HG02970 (cell line): ENCODE data around the gene SUN5.

ENCODE experiments used
- ATAC-seq: cut with Tn5 transposase; IDR thresholded peaks from one replicate; pipeline ENCODE4 v1.9.1; 2021; ENCODE audit warnings: mild to moderate bottlenecking, moderate library complexity, moderate number of reproducible peaks; ENCODE audit not compliant: unreplicated experiment, low FRiP score

Gene SUN5

DNA sequence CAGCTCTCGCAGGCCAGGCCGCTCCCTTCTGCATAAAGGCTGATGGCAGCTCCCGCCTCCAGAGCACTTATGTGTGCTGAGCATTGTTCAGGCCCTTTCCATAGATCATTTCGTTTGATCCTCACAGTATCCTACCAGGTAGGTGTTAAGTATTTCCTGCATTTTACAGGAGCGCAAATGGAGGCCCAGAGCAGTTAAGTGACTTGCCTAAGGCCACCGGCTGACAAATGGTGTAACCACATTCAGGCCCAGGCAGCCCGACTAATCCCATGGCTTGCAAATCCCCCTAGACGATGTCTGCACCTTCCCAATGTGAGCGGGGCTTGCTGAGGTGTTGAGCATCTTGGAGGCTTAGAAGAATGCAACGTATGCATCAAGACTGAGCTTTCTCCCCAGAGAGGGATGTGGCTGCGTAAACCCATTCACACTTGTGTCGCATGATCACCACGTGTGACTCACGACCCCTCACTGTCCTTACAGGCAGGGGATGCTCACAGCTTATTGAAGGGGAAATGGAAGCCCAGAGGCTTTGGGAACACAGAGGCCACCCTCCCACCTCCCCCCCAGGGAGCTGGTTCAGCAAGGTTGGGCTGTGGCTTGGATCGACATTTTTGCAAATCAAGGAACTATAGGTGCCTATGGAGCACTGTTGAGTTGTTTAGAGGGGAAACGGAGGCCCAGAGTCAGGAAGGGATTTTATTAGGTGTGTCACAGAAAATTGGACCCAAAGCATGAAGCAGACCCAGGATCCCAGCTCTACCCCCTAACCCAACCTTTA is 10.3 kb upstream of the SUN5 start:
- ATAC-seq: no peak

DNA sequence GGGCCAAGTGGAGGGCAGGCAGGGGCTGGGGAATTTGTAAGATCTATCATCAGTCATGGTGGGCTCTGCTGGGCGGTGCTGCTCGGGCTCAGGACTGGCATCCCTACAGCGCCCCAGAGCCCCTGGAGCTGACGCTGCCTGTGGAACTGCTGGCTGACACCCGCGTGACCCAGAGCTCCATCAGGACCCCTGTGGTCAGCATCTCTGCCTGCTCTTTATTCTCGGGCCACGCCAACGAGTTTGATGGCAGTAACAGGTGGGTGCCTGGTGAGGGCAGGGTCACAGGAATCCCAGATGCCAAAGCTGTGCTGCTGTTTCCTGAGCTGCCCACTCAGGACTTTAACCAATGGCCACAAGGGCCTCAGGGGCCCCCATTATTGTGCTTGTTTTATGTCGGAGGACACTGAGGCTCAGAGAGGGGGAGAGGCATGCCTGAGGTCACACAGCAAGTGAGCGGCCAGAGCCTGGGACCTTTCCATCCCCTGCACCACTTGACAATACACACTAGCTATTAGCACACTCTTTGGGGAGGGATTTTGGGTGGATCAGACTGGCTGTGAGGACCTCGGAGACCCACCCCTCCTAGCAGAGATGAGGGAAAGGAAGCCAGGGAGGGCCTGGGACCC is 9.6 kb upstream of the SUN5 start:
- ATAC-seq: no peak

DNA sequence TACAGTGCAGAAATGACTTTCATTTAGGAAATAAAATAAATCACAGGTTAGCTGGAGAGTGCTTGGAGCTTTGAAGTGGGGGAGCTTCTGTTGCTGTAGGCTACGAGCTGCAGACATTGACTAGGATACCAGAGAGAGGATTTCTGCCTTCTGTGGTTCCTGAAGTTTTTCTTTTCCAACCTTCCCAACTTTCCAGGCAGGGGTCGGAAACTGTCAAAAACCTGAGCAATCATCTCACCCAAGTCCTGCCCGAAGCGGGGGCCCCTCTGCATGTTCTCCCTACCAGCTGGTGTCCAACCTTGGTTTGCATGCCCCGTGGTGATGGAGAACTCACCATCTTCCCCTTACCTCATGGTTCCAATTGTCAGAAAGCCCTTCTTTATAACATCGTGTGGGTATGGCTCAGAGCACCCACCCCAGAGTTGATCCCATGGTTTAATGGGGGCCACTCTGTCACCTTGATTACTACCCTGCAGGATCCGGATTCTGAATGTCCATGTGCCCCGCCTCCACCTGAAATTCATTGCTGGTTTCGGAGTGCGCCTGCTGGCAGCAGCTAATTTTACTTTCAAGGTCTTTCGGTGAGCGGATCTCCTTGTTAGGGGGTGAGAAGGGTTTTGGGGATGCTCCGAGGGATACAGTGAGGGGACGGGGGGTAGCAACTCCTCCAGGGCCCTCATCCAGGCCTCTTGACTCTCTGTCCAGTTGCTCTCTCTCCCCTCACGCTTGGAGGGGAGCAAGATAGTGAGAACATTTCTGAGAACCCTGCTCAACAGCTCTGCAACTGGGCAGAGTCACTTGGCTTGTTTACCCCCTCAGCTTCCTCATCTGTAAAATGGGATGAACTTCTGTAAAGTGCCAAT is 8.3 kb upstream of the SUN5 start:
- ATAC-seq: no peak

DNA sequence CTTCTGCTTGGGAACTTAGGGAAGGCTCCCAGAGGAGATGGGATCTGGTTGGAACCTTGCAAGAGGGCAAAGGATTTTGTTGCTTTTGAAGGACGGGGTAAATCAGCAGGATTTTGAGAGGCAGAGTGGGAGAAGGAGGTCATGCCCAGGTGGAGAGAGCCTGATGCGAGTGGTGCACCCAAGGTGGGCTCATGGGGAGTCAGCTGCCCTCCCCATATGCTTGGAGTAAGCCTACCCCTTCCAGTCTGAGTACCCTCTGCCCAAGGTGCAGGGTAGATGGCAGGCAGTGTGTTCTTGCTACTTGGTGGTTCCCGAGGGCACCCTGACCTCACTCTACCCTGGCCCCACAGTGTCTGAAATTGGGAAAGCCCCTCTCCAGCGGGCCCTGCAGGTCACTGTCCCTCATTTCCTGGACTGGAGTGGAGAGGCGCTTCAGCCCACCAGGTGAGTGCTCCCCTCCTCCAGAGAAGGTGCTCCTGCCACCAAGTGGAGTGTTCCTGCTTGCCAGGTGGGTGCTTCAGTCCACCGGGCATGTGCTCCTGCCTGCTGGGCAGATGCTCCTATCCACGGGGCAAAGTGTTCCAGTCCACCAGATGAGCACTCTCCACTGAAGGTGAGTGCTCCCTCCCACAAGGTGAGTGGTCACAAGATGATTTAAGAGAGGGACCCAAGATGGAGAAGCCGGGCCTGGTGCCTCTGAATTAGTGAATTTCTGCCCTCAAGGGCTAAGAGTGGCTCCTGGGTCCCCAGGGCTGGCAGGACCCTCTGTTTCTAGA is 6.6 kb upstream of the SUN5 start:
- ATAC-seq: no peak

DNA sequence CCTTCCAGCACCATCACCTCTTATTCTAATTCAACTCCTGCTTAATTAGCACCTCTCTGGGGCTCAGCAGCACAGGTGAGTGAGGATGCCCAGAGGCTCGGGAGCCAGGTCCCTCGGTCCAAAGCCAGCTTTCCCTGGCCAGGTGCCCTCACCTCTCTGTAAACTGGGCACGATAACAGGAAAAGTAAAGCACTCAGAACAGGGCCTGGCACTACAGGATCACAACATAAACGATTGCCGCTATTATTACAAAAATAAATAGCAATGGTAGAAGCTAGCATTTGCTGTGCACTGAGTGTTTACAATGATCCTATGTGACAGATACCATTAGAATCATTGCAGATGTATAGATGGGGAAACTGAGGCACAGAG is 5.9 kb upstream of the SUN5 start:
- ATAC-seq: no peak

DNA sequence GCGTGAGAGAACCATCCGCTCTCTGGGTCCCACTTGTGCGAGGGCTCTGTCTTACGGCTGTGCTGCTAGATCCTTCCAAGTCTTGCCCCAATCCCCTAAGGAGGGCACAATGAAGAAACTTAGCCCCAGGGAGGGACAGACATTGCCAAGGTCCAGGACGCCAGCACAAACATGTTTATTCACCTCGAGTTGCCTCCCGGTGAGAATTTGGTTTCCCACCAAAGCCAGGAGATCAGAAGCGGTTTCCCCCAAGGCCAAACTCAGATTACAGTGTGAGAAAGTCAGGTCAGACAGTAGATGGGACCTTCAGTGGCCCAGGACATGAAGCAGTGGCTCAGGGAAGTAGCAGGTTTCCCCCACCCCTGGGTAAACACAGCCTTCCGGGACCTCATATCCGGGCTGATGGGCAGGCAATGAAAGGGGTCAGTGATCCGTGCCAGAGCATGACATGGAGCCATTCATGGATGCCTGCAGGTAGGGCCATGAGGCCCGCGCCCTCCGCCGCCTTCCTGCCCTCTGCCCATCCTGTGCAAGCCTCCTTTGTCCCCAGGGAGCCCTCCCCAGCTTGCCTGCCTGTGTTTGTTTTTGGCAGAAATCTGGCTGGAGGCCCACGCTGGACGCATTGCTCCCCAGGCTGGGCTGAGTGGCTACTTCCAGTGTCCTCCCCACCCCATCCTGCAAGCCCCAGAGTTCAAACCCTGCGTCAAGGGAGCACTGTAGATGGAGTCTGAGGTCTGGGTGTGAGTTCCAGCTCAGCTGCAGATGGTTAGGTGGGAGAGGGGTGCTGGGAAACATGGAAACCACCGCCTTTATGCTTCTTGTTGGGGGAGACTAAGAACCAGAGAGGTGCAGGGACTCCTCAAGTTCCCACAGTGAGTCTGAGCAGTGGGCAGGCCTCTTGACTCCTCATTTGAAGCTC is 5.2 kb upstream of the SUN5 start:
- ATAC-seq: no peak

DNA sequence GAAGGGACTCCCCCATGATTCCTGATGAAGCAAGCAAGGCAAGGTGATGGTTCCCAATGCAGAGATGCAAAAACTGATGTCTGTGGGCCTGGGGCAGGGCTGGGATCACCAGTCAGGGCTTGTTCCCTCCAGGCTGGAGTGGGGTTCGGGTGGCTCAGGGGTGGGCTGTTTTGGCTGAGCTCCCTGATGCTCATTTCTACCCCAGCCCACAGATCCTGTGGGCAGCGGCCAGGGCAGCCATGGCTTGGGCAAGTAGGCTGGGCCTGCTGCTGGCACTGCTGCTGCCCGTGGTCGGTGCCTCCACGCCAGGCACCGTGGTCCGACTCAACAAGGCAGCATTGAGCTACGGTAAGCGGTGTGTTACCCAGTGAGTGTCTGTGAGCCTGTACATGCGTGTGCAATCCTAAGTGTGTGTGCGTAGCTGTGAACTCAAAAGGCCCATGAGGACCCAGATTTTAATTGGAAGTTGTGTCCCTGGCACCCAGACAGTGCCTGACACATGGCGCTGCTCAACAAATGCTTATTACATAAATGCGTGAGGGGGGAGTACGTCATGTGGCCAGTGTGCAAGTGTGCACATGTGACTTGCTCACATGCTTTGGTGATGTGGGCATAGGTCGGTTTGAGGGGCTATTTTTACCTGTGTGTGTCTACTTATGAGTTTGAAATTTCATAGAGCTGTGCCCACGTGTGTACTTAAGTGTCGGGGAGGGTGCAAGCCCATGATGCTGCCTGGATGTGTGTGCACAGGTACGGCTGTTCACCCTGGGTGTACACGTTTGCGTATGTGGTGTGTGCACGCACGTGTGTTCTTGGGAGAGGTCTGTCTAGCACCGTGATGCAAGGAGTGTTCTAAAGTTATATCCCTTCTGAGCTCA is 4.3 kb upstream of the SUN5 start:
- no peak for ATAC-seq

DNA sequence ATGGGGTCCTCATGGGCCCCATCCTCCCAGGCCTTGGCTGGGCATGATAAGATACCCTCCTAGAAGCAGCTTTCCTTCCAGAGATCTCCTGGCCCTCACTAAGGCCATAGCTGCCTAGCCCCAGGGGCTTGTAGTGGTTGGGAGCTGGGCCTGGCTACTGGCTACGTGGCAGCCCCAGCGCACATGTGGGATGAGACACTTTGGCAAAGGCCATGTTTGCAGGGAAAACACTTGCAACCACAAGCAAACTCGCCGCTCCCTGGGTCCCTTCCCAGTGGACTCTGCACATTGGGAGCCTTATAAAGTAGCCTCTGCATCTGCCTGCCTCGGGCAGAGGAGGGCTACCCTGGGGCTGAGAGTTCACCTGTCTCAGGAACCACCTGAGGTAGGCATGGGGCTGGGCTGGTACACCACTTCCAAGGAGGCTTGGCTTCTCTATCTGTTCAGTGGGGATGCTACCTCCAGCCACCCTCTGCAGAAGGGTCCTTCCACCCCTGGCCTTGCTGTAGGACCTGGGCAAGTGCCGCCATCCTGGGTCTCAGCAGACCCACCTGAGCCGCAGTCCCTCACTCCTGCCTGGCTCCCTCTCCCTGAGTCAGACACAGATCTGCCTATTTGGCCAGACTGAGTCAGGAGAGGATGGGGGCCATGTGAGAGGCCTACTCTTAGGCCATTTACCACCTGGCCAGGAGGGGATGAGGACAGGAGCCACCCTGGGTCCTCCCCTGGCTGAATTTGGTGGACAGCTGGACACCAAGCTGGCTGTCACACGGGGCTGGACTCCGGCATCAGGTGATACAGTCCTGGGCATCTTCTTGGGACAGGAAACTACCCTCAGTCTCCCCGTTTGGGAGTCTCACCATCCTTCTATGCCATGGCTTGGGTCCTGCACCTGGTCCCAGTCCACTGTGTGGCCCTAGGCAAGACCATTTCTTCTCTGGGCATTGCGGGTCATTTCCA is 3.4 kb upstream of the SUN5 start, which contains the start of gene BPIFB2:
Gene BPIFB2 (plus strand): TSS at position 329 of the 960 bp plus-strand sequence. CDS start 871 bp downstream, outside the sequence.
- no peak for ATAC-seq

DNA sequence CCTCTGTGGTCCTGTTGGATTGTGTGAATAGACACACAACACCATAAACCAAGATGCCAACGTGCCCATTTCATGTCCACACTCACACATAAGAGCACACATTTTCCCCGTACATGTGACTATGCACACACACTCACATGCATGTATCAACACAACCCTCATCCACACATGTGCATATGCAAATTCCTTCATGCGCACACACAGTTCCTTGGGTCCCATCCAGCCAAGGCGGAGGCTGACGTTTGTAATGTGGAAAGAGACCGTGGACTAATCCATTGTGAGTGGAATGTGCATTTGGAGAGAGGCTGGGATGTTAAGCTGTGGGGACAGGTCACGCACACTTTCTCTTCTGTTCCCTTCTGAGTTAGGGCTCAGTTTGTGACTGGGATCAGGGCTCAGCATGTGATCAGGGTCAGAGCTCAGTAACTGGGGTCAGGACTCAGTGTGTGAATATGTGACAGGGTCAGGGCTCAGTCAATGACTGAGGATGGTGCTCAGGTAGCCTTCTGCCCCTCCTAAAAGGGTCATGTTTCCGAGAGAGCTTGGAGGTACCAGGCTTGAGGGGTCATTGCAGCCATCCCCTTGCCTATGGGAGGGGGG is 2.6 kb upstream of the SUN5 start:
- ATAC-seq: no peak

DNA sequence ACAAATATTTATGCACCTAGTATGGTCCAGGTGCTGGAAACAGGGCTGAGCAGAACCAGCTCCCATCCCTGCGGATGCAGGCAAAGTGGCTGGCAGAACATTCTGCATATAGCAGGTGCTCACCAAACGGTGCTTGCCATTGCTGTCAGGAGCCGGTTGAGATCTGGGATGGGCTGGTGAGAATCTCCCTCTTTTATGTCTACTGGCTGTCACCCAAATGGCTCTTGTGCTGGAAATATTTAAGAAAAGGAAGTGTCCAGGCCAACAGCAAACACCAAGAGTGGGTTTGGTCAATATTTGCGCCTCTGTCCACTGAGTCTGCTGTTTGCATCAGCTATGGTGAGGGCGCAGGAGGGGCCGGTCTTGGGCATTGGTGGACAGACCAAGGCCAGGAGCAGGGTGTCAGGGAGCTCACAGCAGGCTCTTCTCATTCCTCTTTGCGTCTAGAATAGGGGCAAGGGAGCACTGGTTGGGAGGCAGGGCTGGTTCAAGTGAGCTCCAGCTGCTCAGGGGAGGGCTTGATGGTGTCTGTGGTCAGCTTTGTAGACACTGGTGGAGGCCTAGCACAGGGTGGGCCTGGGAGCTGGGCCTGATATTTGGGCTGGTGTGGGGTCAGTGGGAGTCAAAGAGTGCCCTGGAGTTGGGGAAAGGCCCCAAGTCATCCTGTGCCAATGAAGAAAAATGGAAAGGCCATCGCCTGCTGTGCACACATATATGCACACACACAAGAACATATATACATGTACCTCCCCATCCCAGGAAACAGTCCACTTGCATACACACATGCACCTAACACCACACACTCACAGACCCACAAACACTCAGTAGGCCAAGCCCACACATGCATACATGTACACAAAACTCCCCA is 1.9 kb upstream of the SUN5 start:
- ATAC-seq: no peak

DNA sequence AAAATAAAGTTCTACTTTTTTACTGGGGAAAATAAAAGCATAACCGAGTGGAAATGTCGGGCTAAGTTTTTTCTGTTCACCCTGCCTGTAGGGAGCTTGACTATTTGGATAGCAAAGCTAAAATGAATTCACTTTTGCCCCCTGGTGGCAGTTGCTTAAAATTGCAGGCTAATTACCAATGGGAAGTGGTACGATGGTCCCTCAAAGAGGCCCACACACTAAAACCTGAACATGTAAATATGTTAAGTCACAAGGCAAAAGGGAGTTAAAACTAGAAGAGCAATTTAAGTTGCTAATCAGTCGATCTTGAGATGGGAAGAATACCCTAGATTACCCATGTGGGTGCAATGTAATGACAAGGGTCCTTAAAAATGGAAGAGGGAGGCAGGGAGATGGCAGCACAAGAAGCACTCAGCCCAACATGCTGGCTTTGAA is 916 bp upstream of the SUN5 start:
- ATAC-seq: no peak

DNA sequence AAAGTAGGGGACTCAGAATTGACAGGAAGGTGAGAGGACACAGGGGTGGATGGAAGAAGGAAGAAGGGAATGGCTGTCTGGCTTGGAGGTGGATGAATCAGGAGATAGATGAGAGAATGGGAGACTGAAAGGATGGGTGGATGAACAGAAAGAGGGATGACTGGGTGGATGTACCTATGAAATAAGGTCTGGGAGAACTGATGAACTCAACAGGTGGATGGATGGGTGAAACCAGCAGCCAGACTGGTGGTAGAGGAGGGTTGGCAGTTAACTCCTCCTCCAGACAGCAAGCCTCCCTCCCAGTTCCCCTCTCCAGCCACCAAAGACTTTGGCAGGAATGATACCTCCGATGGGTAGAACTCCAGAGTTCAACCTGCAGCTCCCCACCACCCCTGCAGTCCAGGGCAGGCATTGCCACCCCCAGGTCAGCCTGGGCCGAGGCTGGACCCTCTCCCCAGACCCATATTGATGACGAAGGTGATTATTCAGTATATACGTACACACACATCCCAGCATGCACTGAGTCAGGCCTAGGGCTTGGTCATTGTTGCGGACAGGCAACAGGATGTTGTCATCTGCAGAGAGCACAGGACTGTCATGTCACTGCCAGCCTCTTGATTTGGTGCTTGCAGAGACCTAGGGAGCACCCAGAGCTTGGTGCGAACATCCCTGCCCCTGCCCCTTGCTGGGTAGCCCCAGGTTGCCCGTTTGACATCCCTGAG is 2.0 kb downstream of the SUN5 start:
- no peak for ATAC-seq

DNA sequence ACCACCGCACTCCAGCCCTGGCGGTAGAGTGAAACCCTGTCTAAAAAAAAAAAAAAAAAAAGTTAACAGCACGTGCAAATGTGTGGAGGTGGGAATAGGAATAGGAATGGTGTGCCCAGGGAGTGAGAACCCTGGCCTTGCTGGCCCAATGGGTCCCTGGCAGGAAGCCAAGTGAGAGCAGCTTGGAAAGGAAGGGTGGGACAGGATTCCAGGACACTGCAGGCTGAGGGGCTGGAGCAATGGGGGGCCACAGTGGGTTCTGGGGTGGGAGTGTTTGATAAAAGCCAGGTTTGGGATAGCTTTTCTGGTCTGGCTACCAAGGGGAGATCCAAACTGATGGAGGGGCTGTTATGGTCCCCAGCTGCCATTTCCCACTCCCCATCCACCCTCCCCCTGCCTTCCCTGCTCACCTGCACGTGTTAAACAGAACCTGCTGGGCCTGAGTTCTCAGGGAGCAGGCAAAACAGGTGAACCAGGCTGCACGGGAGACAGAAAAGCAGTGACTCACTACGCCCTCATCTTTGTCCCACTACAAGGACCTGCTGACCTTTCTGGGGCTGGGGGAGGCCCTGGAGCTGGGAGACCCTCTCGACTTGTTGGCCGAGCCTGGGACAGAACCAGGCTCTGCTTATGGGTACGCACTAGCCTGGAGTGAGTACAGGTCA is 3.3 kb downstream of the SUN5 start:
- ATAC-seq: no peak

DNA sequence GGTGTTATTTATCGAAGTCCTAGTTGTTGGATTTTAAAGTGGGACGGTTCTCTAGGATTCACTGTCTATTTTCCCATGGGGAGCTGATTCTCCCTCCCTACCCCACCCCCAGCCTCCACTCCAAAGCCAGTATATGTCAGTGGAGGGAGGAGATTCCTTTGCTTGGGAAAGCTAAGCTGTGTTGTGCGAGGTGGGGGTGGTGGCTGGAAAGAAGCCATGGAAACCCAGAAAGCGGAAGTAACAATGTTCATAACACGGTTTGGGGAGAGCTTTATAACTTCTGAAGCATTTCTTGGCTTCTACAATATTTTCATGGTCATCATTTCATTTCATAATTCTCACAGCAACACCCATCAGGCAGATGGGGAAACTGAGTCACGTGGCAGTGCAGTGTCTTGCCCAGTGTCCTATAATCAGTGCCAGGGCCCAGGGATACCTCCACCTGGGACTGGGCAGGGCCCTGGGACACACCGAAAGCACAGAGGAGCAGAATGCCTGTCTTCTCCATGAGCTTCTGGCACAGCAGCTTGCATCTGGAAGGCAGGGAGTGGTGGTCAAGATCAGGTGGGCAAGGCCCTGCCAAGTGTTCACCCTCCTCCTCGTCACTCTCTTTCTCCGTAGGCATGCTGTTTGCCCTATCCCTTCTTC is 4.5 kb downstream of the SUN5 start:
- no peak for ATAC-seq
